Stomach (tissue), 4 donors: ENCODE data around the gene ABAT.

ENCODE experiments used
- CTCF ChIP-seq, 7 experiments: fragments of 450-650 bp in 4 of 7; fragments of 200-600 bp in 3 of 7; sonication (generic) in 3 of 7; IDR thresholded peaks; one replicate each; pipeline ENCODE4 v1.5.1; 2016 to 2019; ENCODE audit warnings: antibody characterized with exemption in 7 of 7, control low read depth in 2 of 7, mild to moderate bottlenecking in 1 of 7
- POLR2A ChIP-seq, 4 donors: fragments of 450-650 bp; IDR thresholded peaks; one replicate each; pipeline ENCODE4 v1.6.1; 2016; ENCODE audit warnings: antibody characterized with exemption in 4 of 4, control low read depth in 2 of 4, mild to moderate bottlenecking in 1 of 4, moderate library complexity in 1 of 4

- TF ChIP-seq CTCF (IDR thresholded peaks at IDR 0.05) = no peak
- no peak for TF ChIP-seq POLR2A (IDR thresholded peaks at IDR 0.05)
Observed at GRCh38 chr16:8768283-8768682, 93.9 kb downstream of the ABAT start.
